Testis (tissue), 2 donors: Measurements from ENCODE around the gene BDKRB2.

Experiments
- POLR2A ChIP-seq: fragments of 450-650 bp; IDR thresholded peaks from one replicate; pipeline ENCODE4 v1.6.1; 2017; ENCODE audit warnings: antibody characterized with exemption, mild to moderate bottlenecking, moderate library complexity
- TF ChIP-seq, protein P1 (sequence below), 3 experiments: fragments of 450-650 bp in 2 of 3; fragments of 200-600 bp in 1 of 3; sonication (generic) in 1 of 3; IDR thresholded peaks; one replicate each; pipeline ENCODE4 v1.5.1; 2016 to 2019; ENCODE audit warnings: antibody characterized with exemption in 3 of 3, mild to moderate bottlenecking in 2 of 3, moderate library complexity in 1 of 3

- no peak for TF ChIP-seq POLR2A
- TF ChIP-seq, protein P1, sequence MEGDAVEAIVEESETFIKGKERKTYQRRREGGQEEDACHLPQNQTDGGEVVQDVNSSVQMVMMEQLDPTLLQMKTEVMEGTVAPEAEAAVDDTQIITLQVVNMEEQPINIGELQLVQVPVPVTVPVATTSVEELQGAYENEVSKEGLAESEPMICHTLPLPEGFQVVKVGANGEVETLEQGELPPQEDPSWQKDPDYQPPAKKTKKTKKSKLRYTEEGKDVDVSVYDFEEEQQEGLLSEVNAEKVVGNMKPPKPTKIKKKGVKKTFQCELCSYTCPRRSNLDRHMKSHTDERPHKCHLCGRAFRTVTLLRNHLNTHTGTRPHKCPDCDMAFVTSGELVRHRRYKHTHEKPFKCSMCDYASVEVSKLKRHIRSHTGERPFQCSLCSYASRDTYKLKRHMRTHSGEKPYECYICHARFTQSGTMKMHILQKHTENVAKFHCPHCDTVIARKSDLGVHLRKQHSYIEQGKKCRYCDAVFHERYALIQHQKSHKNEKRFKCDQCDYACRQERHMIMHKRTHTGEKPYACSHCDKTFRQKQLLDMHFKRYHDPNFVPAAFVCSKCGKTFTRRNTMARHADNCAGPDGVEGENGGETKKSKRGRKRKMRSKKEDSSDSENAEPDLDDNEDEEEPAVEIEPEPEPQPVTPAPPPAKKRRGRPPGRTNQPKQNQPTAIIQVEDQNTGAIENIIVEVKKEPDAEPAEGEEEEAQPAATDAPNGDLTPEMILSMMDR (IDR thresholded peaks at IDR 0.05) = no peak
Observed at GRCh38 chr14:96261053-96261452, 56.4 kb downstream of the BDKRB2 start.
